Peyer's patch (tissue), 4 donors: ENCODE measurements around the gene CMTM7. TPM values are rescaled to one million over a fixed set of nuclear protein-coding genes. Genes with fewer than 3 reads are reported as not detected.
"Not testable (repeated sequence)": the region's sequence is repeated elsewhere in the genome, so short reads cannot be mapped to it uniquely, and the experiment has no call there.

Experiments
- DNase-seq, 3 donors: peaks; one replicate each; pipeline ENCODE4 v3.0.0-alpha.2; 2017 to 2019
- H3K27ac ChIP-seq, 4 donors: fragments of 200-600 bp; sonication (generic); one replicate each; pipeline ENCODE4 v1.5.1; 2016 to 2019
- H3K27me3 ChIP-seq, 2 donors: fragments of 200-600 bp; sonication (generic); one replicate each; pipeline ENCODE4 v1.5.1; 2019
- H3K36me3 ChIP-seq, 3 donors: fragments of 200-600 bp; sonication (generic); one replicate each; pipeline ENCODE4 v1.5.1; 2016 to 2019
- H3K4me1 ChIP-seq, 4 donors: fragments of 200-600 bp; sonication (generic); one replicate each; pipeline ENCODE4 v1.5.1; 2016 to 2019
- H3K4me3 ChIP-seq, 4 donors: fragments of 200-600 bp; sonication (generic); 1 replicate in 3 of 4; 2 replicates in 1 of 4; pipeline ENCODE4 v1.5.1; 2016 to 2019; ENCODE audit warnings: mild to moderate bottlenecking in 1 of 4
- H3K9me3 ChIP-seq, 4 donors: fragments of 200-600 bp; sonication (generic); one replicate each; pipeline ENCODE4 v1.5.1; 2016 to 2019; ENCODE audit warnings: mild to moderate bottlenecking in 1 of 4
- CTCF ChIP-seq, 6 experiments: fragments of 450-650 bp in 4 of 6; fragments of 200-600 bp in 2 of 6; sonication (generic) in 1 of 6; IDR thresholded peaks; one replicate each; pipeline ENCODE4 v1.5.1; 2017 to 2019; ENCODE audit warnings: antibody characterized with exemption in 6 of 6, mild to moderate bottlenecking in 3 of 6, moderate library complexity in 1 of 6
- POLR2A ChIP-seq, 2 donors: fragments of 450-650 bp; IDR thresholded peaks; one replicate each; pipeline ENCODE4 v1.5.1; 2017; ENCODE audit warnings: antibody characterized with exemption in 2 of 2, mild to moderate bottlenecking in 2 of 2, moderate library complexity in 2 of 2
- total RNA-seq, 4 donors: library from RNA; depleted of rRNA; stranded (reverse); fragments of >200 nt; gene quantifications; one replicate each; pipeline ENCODE4 v1.1.0, GENCODE V29; 2016

The CMTM7 gene
- total RNA-seq, 4 donors from 2014 or later = 5.7 to 41.3 (median 10.5) TPM

- Histone ChIP-seq H3K27ac (no peak overlapping the region), H3K36me3 (no peaks in the 10 kb centered on the region), H3K9me3 (no peaks in the 10 kb centered on the region), H3K27me3 (no peaks in the 10 kb centered on the region), H3K4me3 (no peak overlapping the region), H3K4me1 (no peaks in the 10 kb centered on the region)
- no peak for DNase-seq
- TF ChIP-seq POLR2A (IDR thresholded peaks at IDR 0.05) (no peak), CTCF (IDR thresholded peaks at IDR 0.05) (no peak)
These were observed 6.7 kb upstream of the CMTM7 start for GRCh38 chr3:32384938-32385337.

- Histone ChIP-seq H3K36me3 (no peaks in the 10 kb centered on the region), H3K27me3 (no peaks in the 10 kb centered on the region), H3K9me3 (no peaks in the 10 kb centered on the region), H3K4me3 (no peak overlapping the region), H3K4me1 (peaks cover 0 to 5% (median 0%) of the 10 kb centered on the region in 4 donors), H3K27ac (no peak overlapping the region)
- no peak for DNase-seq
- TF ChIP-seq CTCF (IDR thresholded peaks at IDR 0.05) (no peak), POLR2A (IDR thresholded peaks at IDR 0.05) (no peak)
These were observed 4.1 kb upstream of the CMTM7 start for GRCh38 chr3:32387512-32387911.

GRCh38 chr3:32389577-32389976 lies 2.1 kb upstream of the CMTM7 start:
- H3K27ac ChIP-seq, DNase-seq, H3K36me3 ChIP-seq, H3K4me3 ChIP-seq, H3K27me3 ChIP-seq, H3K9me3 ChIP-seq, H3K4me1 ChIP-seq: not testable (repeated sequence)

- Histone ChIP-seq H3K27me3 (no peaks in the 10 kb centered on the region), H3K4me1 (peaks cover 0 to 5% (median 0%) of the 10 kb centered on the region in 4 donors), H3K9me3 (no peaks in the 10 kb centered on the region), H3K36me3 (no peaks in the 10 kb centered on the region), H3K4me3 (peak overlapping the region; percentile 70 to 89 (median 87)), H3K27ac (peak overlapping the region; percentile 79 to 98 (median 85))
- DNase-seq = peak in 2 of 3 donors; percentile 50 to 67
- no peak for TF ChIP-seq POLR2A (IDR thresholded peaks at IDR 0.05)
- no peak for TF ChIP-seq CTCF (IDR thresholded peaks at IDR 0.05)
These were observed 1.1 kb downstream of the CMTM7 start for GRCh38 chr3:32392536-32393302.

- DNase-seq = no peak
- peak overlapping the region in 1 of 4 donors; percentile 98 for H3K27ac ChIP-seq
- no peaks in the 10 kb centered on the region for H3K36me3 ChIP-seq
- H3K27me3 ChIP-seq = no peaks in the 10 kb centered on the region
- H3K4me1 ChIP-seq = peaks cover 0 to 5% (median 0%) of the 10 kb centered on the region in 4 donors
- TF ChIP-seq POLR2A (IDR thresholded peaks at IDR 0.05) (no peak), CTCF (IDR thresholded peaks at IDR 0.05) (no peak)
- no peak overlapping the region for H3K4me3 ChIP-seq
- H3K9me3 ChIP-seq = no peaks in the 10 kb centered on the region
These were observed 3.8 kb downstream of the CMTM7 start for GRCh38 chr3:32395496-32395895.

GRCh38 chr3:32397941-32398340 lies 6.3 kb downstream of the CMTM7 start:
- Histone ChIP-seq H3K36me3 (no peaks in the 10 kb centered on the region), H3K9me3 (no peaks in the 10 kb centered on the region), H3K27me3 (no peaks in the 10 kb centered on the region), H3K4me3 (no peak overlapping the region), H3K27ac (no peak overlapping the region), H3K4me1 (peaks cover 0 to 6% (median 3%) of the 10 kb centered on the region in 4 donors)
- no peak for DNase-seq
- TF ChIP-seq POLR2A (IDR thresholded peaks at IDR 0.05) = no peak
